ENCODE data around the gene PLPPR3.
"Not testable (repeated sequence)": the region's sequence is repeated elsewhere in the genome, so short reads cannot be mapped to it uniquely, and the experiment has no call there.

PLPPR3 gene

DNA sequence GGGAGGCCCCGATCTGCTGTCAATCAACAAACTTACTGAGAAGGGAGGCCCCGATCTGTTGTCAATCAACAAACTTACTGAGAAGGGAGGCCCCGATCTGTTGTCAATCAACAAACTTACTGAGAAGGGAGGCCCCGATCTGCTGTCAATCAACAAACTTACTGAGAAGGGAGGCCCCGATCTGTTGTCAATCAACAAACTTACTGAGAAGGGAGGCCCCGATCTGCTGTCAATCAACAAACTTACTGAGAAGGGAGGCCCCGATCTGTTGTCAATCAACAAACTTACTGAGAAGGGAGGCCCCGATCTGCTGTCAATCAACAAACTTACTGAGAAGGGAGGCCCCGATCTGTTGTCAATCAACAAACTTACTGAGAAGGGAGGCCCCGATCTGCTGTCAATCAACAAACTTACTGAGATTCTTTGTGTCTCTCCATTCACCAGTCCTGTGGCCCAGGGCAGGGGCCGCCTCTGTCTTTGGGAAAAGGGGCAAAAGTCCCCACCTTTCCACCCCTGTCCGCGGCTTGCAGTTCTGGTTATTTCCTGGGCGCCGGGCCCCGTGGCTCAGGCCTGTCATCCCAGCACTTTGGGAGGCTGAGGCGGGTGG lies 32.0 kb upstream of the PLPPR3 start:
- DNase-seq = not testable (repeated sequence)

DNA sequence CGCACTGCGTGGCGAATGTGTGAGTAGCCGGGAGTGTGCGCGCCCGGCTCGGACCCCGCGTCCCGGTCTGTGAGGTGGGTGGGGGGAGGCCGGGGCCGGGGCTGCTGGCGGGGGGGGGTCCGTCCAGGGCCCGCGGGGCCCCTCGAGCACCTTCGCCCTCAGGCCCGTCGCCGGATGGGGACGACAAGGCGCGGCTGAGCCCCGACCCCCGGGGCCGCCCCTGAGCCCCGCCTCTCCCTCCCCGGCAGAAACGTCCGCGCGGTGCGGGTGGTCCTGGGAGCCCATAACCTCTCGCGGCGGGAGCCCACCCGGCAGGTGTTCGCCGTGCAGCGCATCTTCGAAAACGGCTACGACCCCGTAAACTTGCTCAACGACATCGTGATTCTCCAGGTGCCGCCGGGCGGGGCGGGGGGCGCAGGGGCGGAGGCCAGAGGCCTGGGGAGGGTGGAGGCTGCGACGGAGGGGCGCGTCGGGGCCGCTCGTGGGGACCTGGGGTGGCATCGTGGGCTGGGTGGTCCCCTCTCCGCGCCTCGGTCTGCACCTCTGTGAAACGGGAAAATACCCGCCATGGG lies 31.3 kb upstream of the PLPPR3 start:
- no peak for DNase-seq

DNA sequence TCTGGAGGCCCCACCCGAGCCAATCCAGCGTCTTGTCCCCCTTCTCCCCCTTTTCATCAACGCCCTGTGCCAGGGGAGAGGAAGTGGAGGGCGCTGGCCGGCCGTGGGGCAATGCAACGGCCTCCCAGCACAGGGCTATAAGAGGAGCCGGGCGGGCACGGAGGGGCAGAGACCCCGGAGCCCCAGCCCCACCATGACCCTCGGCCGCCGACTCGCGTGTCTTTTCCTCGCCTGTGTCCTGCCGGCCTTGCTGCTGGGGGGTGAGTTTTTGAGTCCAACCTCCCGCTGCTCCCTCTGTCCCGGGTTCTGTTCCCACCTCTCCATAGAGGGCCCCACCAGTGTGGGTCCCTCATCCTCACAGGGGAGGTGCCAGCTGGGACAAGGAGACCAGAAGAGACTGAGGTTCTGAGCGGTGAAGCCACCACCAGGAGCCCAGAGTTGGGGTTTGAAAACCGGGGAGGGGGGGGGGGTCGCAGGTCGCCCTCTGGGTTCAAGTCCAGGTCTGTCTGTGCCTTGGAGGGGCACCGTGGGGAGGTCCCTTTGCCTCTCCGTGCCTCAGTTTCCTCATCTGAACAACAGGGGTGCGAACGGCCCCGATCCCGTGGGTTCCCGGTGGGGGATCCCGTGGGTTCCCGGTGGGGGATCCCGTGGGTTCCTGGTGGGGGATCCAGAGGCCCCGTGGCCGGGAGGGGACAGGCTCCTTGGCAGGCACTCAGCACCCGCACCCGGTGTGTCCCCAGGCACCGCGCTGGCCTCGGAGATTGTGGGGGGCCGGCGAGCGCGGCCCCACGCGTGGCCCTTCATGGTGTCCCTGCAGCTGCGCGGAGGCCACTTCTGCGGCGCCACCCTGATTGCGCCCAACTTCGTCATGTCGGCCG lies 30.6 kb upstream of the PLPPR3 start, which contains the start of gene ELANE:
Gene ELANE, plus strand, starts transcription at position 168 of the 878 bp plus-strand sequence. Its CDS starts 26 bp downstream, at position 194.
- DNase-seq = no peak

DNA sequence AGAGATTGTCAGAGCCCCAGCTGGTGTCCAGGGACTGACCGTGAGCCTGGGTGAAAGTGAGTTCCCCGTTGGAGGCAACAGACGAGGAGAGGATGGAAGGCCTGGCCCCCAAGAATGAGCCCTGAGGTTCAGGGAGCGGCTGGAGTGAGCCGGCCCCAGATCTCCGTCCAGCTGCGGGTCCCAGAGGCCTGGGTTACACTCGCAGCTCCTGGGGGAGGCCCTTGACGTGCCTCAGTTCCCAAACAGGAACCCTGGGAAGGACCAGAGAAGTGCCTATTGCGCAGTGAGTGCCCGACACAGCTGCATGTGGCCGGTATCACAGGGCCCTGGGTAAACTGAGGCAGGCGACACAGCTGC lies 29.2 kb upstream of the PLPPR3 start:
- no peak for DNase-seq

DNA sequence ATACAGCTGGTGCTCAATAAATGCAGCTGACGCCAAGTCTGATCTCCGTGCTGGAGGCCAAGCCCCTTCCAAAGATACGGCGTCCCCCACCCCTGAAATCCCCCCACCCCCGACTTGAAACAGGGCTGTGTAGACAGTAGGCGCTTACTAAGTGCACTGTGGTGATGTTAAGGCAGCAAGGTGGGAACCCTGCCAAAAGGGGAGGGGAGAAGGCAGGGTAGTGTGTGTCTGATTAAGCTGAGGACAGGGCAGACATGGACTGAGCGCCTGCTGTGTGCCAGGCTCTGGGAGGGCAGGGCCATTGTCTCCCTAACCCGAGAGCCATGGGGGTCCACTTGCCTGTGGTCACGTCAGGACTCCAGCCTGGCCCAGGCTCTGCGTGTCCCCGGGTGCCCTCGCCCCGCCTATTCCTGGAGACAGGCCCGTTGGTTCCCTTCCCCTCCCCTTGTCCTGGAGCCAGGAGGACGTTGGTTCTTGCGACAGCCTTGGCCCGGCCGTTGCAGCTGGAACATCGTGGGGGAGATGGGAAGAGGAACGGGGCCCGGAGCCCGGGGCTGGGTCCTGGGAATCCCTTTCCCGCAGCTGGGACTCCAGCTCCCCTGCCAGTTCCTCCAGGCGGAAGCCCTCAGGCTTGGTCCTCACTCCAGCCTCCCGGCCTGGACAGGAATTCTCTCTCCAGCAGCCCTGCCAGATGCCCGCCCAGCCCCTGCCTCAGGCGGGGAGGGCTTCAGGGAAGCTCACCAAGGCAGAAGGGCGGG lies 28.6 kb upstream of the PLPPR3 start:
- DNase-seq = no peak

DNA sequence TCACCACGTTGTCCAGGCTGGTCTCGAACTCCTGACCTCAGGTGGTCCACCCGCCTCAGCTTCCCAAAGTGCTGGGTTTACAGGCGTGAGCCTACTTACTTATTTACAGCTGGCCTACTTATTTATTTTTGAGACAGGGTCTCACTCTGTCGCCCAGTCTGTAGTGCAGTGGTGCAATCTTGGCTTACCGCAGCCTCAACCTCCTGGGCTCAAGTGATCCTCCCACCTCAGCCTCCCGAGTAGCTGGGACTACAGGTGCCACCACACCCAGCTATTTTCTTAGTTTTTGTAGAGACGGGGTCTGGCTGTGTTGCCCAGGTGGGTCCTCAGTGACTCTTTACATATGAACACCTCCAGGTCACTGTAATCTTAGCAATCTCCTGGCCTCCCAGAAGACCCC lies 27.4 kb upstream of the PLPPR3 start:
- DNase-seq = not testable (repeated sequence)

DNA sequence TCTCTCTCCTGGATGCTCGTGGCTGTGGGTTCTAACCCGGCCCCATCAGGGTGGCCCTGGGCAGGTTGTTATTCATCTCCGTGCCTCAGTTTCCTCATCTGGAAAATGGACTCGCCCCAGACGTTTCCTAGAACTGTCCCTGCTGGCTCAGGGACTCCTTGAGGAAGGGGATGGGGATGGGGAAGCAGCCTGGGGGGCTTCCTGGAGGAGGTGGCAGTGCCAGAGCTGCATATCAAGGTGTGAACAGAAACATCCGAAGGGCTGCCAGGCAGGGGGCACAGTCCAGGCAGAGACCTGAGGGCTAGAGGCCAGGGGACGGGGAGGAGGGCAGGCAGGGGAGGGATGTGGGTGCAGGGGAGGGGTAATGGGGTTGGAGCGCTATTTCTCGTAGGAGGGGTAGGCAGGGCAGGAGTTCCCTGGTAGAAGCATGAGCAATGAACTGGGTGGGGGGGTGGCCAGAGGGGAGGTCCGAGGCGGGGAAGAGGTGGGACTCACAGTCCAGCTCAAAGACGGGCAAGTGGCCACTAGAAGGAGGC lies 26.7 kb upstream of the PLPPR3 start:
- no peak for DNase-seq

DNA sequence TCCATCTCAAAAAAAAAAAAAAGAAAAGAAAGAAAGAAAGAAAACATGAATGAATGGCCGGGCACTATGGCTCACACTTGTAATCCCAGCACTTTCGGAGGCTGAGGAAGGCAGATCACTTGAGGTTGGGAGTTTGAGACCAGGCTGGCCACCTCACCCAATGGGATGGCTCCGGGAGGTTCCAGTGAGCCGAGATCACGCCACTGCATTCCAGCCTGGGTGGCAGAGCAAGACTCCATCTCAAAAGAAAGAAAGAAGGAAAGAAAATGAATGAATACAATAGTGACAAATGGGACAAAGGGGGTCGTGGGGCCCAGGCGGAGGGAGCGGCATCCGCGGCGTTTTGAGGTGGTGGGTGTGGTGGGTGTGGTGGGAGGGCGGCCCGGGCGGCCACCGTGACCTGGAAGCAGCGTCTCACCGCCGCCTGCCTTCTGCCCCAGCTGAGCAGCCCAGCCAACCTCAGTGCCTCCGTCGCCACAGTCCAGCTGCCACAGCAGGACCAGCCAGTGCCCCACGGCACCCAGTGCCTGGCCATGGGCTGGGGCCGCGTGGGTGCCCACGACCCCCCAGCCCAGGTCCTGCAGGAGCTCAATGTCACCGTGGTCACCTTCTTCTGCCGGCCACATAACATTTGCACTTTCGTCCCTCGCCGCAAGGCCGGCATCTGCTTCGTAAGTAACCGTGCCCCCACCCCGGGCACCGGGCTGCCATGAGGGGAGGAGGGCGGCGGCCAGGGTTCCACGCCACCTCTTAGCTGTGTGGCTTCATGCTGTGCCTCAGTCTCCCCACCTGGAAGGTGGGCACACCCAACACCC lies 24.2 kb upstream of the PLPPR3 start:
- no peak for DNase-seq

DNA sequence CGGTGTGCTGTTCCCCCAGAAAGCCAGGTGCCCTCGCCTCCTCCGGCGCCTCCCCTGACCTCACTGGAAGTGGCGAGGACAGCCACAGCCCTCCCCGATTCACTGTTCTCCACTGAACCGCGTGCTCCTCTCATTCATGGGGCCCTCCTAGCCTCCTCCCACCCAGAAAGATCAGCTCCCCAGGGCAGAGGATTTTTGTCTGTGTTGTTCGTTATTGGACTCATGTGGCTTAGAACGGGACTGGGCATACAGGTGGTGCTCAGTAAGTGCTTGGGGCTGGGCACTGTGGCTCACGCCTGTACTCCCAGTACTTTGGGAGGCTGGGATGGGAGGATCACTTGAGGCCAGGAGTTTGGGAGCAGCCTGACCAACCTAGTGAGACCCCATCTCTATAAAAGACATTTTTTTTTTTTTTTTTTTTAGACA lies 22.8 kb upstream of the PLPPR3 start:
- DNase-seq = no peak

DNA sequence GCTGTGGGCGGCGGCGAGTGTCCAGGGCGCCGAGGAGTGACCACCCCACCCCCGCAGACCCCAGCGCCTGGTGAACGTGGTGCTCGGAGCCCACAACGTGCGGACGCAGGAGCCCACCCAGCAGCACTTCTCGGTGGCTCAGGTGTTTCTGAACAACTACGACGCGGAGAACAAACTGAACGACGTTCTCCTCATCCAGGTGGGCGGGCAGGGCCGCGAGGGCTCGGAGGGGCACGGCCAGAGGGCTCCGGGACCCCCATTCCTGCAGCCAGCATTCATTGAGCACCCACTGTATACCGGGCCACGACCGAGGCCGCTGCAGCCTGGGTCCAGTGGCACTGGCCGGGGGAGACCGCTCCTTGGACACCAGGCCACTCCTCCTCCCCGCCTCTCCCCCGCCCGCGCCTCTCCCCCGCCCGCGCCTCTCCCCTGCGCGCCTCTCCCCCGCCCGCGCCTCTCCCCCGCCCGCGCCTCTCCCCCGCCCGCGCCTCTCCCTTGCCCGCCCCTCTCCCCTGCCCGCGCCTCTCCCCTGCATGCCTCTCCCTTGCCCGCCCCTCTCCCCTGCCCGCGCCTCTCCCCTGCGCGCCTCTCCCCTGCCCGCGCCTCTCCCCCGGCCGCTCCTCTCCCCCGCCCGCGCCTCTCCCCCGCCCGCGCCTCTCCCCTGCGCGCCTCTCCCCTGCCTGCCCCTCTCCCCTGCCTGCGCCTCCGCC lies 22.2 kb upstream of the PLPPR3 start:
- no peak for DNase-seq

DNA sequence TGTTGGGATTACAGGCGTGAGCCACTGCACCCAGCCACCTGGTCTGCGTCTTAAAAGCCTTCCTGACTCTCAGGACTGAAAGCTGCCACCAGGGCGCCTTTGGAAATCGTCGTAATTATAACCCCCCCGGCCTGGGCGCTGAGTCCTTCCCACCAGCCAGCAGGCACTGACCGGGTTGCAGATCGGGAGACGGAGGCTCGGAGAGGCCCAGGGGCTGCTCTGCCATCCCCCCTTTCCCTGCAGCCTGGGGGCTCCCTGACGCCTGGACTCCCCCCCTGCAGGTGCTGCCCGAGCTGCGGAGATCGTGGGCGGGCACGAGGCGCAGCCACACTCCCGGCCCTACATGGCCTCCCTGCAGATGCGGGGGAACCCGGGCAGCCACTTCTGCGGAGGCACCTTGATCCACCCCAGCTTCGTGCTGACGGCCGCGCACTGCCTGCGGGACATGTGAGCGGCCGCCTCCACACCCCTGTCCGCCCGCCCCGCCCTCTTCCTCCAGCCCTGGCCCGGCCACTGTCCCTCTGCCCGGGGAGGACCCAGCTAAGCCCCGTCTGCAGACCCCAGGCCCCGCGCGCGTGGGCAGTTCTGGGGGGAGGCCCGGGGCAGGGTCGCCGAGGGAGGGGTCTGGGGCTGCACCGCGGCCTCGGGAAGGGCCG lies 21.6 kb upstream of the PLPPR3 start:
- no peak for DNase-seq

DNA sequence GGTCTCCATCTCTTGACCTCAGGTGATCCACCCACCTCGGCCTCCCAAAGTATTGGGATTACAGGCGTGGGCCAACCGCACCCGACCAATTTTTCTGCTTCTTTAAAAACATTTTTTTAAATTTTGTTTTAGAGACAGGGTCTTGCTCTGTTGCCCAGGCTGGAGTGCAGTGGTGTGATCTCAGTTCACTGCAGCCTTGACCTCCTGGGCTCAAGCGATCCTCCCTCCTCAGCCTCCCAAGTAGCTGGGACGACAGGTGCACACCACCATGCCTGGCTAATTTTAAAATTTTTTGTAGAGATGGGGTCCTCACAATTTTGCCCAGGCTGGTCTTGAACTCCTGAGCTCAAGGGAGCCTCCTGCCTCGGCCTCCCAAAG lies 21.0 kb upstream of the PLPPR3 start:
- not testable (repeated sequence) for DNase-seq

DNA sequence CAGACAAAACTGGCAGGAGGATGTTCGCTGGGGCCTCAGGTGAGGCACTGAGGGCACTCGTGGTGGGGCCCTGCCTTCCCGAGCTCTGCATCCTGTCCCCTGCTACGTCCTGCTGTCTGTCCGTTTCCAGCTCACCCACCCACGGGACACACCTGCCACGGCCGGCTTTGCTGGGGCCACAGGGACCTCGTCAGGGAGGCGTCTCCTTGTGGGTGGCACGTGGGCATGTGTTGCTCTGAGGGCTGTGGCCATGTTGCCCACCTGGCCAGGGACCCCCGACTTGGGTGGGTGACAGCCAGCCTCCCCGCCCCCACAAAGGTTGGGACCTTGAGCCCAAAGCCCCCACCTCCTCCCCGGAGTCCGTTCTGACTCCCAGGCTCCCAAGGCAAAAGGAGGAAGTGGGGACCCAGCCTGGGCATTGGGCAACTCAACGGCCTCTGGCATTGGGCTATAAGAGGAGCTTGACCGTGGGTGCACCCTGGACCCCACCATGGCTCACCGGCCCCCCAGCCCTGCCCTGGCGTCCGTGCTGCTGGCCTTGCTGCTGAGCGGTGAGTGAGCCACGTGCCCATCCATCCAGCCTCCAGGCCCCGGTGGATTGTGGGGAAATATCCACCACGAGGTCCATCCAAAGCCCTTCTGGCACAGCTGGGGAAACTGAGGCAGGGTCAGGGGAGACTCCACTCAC lies 18.9 kb upstream of the PLPPR3 start, which contains the start of gene PRTN3:
Gene PRTN3, plus strand, starts transcription at position 481 of the 688 bp plus-strand sequence. Its CDS starts 10 bp downstream, at position 491.
- DNase-seq = no peak

DNA sequence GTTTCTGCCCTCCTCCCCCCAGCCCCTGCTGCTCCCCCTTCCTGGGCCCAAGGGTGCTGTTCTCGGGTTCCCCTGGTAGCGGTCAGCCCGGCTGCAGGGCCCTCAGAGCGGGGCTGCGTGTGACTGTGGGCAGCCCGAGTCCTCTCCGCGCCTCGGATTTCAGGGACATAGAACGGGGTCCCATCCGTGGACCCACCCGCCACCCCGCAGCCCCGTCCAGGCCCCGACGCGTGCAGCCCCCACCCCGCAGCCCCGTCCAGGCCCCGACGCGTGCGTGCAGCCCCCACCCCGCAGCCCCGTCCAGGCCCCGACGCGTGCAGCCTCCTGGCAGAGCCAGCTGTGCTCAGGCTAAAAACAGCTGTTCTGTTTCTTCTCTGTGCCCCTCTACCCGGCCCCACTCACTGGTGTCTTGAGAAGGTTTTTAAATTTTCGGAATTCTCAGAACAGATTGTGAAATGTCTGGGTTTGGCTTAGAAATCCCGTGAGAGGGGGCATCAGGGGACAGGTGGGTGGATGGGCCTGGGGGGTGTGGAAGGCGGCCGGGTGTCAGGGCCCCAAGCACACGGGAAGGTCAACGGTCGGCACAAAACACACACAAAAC lies 13.6 kb upstream of the PLPPR3 start:
- DNase-seq = no peak

DNA sequence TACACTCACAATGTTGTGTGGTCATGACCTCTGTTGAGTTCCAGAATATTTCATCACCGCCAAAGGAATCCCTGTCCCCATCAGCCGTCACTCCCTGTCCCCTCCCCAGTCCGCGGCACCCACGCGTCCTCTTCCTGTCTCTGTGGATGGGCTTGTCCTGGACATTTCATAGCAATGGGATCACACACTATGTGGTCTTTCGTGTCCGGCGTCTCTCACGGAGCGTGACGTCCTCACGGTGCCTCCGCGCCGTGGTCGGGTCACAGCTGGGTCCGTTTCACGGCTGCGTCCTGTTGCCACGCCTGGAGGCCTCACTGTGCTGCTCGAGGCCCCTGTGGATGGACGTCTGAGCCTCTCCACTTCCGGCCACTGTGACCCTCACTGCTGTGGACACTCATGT lies 12.5 kb upstream of the PLPPR3 start:
- no peak for DNase-seq

DNA sequence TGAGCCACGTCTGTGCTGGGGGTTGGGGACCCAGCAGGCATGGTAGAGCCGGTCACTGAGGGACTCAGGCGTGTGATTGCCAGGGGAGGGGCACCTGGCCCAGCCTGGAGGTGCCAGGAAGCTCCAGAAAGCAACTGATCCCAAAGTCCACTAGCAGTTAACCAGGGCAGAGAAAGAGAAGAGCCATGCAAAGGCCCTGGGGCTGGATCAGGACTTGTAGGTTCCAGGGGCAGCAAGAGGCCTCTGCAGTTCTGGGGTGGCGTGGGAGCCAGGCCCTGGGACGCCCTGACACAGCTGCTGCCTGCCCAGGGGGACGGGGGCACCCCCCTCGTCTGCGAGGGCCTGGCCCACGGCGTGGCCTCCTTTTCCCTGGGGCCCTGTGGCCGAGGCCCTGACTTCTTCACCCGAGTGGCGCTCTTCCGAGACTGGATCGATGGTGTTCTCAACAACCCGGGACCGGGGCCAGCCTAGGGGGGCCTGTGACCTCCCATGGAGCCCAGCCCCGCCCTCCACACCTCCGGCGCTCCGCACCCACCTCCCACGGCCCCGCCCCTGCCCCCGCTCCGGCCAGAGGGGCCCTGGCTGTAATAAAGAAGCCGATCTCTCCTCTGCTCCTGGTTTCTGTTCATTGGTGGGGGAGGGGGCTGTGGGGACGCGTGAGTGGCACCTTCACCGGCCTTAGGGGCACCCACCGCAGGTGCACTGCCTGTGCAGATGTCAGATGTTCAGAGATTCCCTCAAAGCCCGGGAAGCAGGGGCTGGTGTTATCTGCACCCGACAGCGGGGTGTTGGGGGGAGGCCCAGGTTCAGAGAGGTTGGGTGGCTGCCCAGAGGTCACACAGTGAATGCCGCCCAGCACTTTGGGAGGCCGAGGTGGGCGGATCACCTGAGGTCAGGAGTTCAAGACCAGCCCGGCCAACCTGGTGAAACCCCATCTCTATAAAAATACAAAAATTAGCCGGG lies 9.9 kb upstream of the PLPPR3 start:
- no peak for DNase-seq

DNA sequence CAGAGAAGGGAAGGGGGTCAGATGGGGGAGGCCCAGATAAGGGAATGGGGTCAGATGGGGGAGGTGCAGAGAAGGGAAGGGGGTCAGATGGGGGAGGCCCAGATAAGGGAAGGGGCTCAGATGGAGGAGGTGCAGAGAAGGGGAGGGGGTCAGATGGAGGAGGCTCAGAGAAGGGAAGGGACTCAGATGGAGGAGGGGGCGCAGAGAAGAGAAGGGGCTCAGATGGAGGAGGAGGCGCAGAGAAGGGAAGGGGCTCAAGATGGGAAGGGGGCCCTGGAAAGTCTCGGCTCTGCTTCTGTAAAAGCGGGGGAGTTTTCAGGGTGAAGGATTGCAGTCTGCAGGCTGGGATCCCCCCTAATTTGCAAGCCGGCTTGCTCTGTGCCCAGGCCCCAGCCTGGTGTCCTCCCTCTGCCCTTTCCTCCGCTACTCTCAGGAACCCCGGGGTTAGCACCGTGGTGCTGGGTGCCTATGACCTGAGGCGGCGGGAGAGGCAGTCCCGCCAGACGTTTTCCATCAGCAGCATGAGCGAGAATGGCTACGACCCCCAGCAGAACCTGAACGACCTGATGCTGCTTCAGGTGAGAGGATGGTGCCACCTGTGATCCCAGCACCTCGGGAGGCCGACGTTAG lies 7.5 kb upstream of the PLPPR3 start:
- DNase-seq = no peak

DNA sequence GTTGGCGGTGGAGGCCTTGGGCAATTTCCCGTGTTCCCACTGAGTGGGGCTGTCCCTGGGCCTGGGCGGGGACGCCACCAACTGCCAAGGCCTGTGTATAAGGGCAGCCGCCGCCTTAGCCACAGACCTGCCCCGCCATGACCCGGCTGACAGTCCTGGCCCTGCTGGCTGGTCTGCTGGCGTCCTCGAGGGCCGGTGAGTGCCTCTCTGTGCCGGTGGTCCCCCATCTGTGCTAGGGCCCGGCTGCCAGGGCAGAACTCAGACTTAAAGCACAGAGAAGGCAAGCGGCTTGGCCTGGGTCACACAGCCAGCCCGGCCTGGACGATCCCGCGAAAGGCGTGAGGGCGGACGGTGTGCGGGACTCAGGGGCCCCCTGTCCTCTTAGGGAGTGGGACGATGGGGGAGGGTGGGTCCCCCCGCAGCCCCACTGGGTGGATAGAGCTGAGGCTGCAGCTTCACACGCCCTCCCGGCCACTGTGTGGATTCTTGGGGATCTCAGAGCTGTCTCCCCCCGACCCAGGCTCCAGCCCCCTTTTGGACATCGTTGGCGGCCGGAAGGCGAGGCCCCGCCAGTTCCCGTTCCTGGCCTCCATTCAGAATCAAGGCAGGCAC lies 6.1 kb upstream of the PLPPR3 start, which contains the start of gene AZU1:
Gene AZU1, plus strand, starts transcription at position 128 of the 612 bp plus-strand sequence. Its CDS starts 10 bp downstream, at position 138.
- no peak for DNase-seq

Data from activated effector memory CD4-positive, alpha-beta T cell treated with anti-CD3 and anti-CD28 coated beads, Interleukin-2, amount 50 U/mL, for 16 hours (primary cell).